ENCODE data around the gene SNAI3. TPM values are rescaled to one million over a fixed set of nuclear protein-coding genes. Genes with fewer than 3 reads are reported as not detected.

Gene SNAI3
- total RNA-seq, 1 experiment from 2014 or later = 9.1 TPM

- Mint-ChIP-seq H3K9me3 (no peaks in the 10 kb centered on the region), H3K4me1 (peaks cover 10% of the 10 kb centered on the region), H3K36me3 (peaks cover 11% of the 10 kb centered on the region), H3K4me3 (no peak overlapping the region), H3K27me3 (ENCODE audit: low read depth) (no peaks in the 10 kb centered on the region), H3K27ac (no peak overlapping the region)
- CTCF ChIA-PET = interaction anchor here (0.8 to 2.0 kb wide), 3 partner anchors 15 to 85 kb away, joined by 3 to 8 read pairs (median 5); no protein-coding TSS in a partner anchor
- TF ChIP-seq NR3C1 (CRISPR knock-in tag; conservative IDR thresholded peaks at IDR 0.05; ENCODE audit: low read depth) = no peak
- no peak for TF ChIP-seq AFF4 (CRISPR knock-in tag; IDR thresholded peaks at IDR 0.05; ENCODE audit: borderline replicate concordance)
- TF ChIP-seq ZNF425 (CRISPR knock-in tag; conservative IDR thresholded peaks at IDR 0.05) = no peak
- TF ChIP-seq TEAD4 (CRISPR knock-in tag; IDR thresholded peaks at IDR 0.05) = no peak
- no peak for TF ChIP-seq NFATC4 (CRISPR knock-in tag; IDR thresholded peaks at IDR 0.05)
- no peak for TF ChIP-seq MYBL2 (CRISPR knock-in tag; IDR thresholded peaks at IDR 0.05)
- DNase-seq (ENCODE audit: low spot score) = no peak
- POLR2A ChIA-PET = no interaction called here
- ATAC-seq = no peak
These were observed 34.1 kb downstream of the SNAI3 start for GRCh38 chr16:88651989-88652761.

GRCh38 chr16:88651276-88651988, 34.9 kb downstream of the SNAI3 start:
- POLR2A ChIA-PET = no interaction called here
- ATAC-seq = peak; percentile 1; the same call in 1 of the 2 replicates
- H3K27ac Mint-ChIP-seq = no peak overlapping the region
- no peaks in the 10 kb centered on the region for H3K27me3 Mint-ChIP-seq (ENCODE audit: low read depth)
- H3K9me3 Mint-ChIP-seq = no peaks in the 10 kb centered on the region
- H3K4me1 Mint-ChIP-seq = peaks cover 10% of the 10 kb centered on the region
- DNase-seq (ENCODE audit: low spot score) = no peak
- peak overlapping the region; percentile 82 for H3K4me3 Mint-ChIP-seq
- CTCF ChIA-PET = interaction anchor here (0.6 to 2.0 kb wide), 4 partner anchors 14 to 86 kb away, joined by 3 to 8 read pairs (median 4); no protein-coding TSS in a partner anchor
- TF ChIP-seq HMGXB4 (CRISPR knock-in tag; IDR thresholded peaks at IDR 0.05) = no peak
- no peak for TF ChIP-seq NFATC4 (CRISPR knock-in tag; IDR thresholded peaks at IDR 0.05)
- peak; percentile 53; the same call in 1 of the 2 replicates for TF ChIP-seq ETV6 (CRISPR knock-in tag; IDR thresholded peaks at IDR 0.05)
- TF ChIP-seq EMX1 (CRISPR knock-in tag; IDR thresholded peaks at IDR 0.05) = no peak
- TF ChIP-seq ZNF532 (CRISPR knock-in tag; IDR thresholded peaks at IDR 0.05; ENCODE audit: borderline replicate concordance) = no peak
- TF ChIP-seq FOXK1 (CRISPR knock-in tag; IDR thresholded peaks at IDR 0.05) = 0 out of 2 replicates have a peak, but pooled peaks have one; percentile 18
- peaks cover 9% of the 10 kb centered on the region for H3K36me3 Mint-ChIP-seq
